ENCODE data around the gene NKX2-1. TPM values are rescaled to one million over a fixed set of nuclear protein-coding genes. Genes with fewer than 3 reads are reported as not detected.
"Not testable (repeated sequence)": the region's sequence is repeated elsewhere in the genome, so short reads cannot be mapped to it uniquely, and the experiment has no call there.

NKX2-1 gene
- total and polyA plus RNA-seq, 3 donors from 2014 or later: 0.43 to 0.79 TPM; not detected in 1

GRCh38 chr14:36493761-36494160 is 26.3 kb downstream of the NKX2-1 start:
- no peak overlapping the region for H3K4me3 ChIP-seq
- no peak for DNase-seq
- no peaks in the 10 kb centered on the region for H3K36me3 ChIP-seq (ENCODE audit: low read depth, missing control alignments)
- H3K27me3 ChIP-seq: no peaks in the 10 kb centered on the region
- no peak overlapping the region for H3K27ac ChIP-seq
- TF ChIP-seq CTCF (IDR thresholded peaks at IDR 0.05): no peak
- TF ChIP-seq POLR2A (IDR thresholded peaks at IDR 0.05): no peak
- no peaks in the 10 kb centered on the region for H3K4me1 ChIP-seq
- intact Hi-C loops (cut with DNase I; ENCODE audit: low total_unique reads): no loop called here
- WGBS, 2 donors: 34 to 44% methylated on average over 3 of the region's 3 CpGs
- H3K9me3 ChIP-seq: no peaks in the 10 kb centered on the region

DNA sequence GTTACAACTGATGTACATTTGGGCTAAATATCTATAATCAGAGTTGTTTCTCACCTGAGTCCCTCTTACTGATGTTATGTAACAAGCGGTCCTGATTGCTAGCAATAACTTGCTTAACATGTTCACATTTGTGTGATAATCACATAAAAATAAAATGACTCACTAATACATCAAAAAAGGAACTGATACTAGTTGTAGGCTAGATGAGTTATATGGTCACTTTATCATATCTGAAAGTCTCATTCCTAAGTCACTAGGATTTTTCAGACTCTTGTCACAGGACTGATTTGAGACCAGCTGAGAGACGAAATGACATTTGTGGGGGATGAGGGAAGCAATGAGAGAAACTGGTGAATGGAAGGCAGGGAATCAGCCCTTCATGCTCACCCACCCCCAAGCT is 34.3 kb downstream of the NKX2-1 start:
- Histone ChIP-seq H3K9me3 (no peaks in the 10 kb centered on the region), H3K4me3 (no peak overlapping the region), H3K36me3 (ENCODE audit: low read depth, missing control alignments) (no peaks in the 10 kb centered on the region), H3K27ac (no peak overlapping the region), H3K27me3 (no peaks in the 10 kb centered on the region), H3K4me1 (no peaks in the 10 kb centered on the region)
- no peak for DNase-seq
- TF ChIP-seq CTCF (IDR thresholded peaks at IDR 0.05) (no peak), POLR2A (IDR thresholded peaks at IDR 0.05) (no peak)
- 82 to 84% methylated on average over 2 of the region's 2 CpGs for WGBS, 2 donors
- intact Hi-C loops (cut with DNase I; ENCODE audit: low total_unique reads): no loop called here

DNA sequence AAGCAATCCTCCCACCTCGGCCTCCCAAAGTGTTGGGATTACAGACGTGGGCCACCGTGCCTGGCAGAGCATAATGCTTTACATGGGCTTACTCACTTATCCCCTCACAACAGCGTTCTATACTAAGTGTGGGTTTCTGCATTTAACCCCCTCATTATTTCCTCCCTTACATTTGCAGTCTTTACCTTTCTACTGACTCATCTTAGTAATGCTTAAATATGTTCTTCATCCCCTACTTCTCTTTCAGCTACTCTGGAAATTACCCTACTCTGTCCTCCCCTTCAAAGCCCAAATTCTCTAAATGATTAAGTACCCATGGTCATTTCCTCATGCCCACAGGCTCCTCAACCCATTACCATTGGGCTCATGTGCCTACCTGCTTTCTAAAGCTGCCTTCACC is 40.7 kb downstream of the NKX2-1 start:
- Histone ChIP-seq H3K27ac (no peak overlapping the region), H3K36me3 (ENCODE audit: low read depth, missing control alignments) (no peaks in the 10 kb centered on the region), H3K4me3 (no peak overlapping the region), H3K4me1 (no peaks in the 10 kb centered on the region), H3K9me3 (no peaks in the 10 kb centered on the region), H3K27me3 (no peaks in the 10 kb centered on the region)
- DNase-seq: no peak
- 82 to 88% methylated on average over 4 of the region's 4 CpGs for WGBS, 2 donors
- TF ChIP-seq CTCF (IDR thresholded peaks at IDR 0.05): no peak
- TF ChIP-seq POLR2A (IDR thresholded peaks at IDR 0.05): no peak
- intact Hi-C loops (cut with DNase I; ENCODE audit: low total_unique reads): no loop called here

GRCh38 chr14:36478782-36479181 is 41.2 kb downstream of the NKX2-1 start:
- no peaks in the 10 kb centered on the region for H3K36me3 ChIP-seq (ENCODE audit: low read depth, missing control alignments)
- H3K4me1 ChIP-seq: no peaks in the 10 kb centered on the region
- no peaks in the 10 kb centered on the region for H3K9me3 ChIP-seq
- no peaks in the 10 kb centered on the region for H3K27me3 ChIP-seq
- H3K4me3 ChIP-seq: no peak overlapping the region
- H3K27ac ChIP-seq: no peak overlapping the region
- no peak for TF ChIP-seq CTCF (IDR thresholded peaks at IDR 0.05)
- TF ChIP-seq POLR2A (IDR thresholded peaks at IDR 0.05): no peak
- WGBS, 2 donors: 0% methylated on average over 1 of the region's 1 CpG
- intact Hi-C loops (cut with DNase I; ENCODE audit: low total_unique reads): no loop called here
- no peak for DNase-seq

DNA sequence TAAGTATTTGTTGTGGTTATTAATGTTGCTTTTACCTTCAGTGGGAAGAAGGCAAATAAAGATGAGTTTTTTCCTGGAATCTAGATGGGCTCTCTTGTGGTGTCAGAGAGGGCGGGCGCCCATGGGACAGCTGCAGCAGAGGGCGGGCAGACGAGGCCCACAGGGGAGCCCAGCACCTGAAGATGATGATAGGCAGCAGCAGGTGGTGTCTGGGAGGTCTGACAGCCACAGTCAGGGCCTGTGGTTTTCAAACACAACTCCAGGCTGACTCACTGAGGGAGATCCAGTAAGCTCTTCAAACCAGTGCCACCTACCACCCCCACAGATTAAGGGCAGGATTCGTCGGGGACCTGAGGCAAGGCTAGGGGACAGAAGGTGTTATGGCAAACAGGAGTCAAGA is 42.8 kb downstream of the NKX2-1 start:
- Histone ChIP-seq H3K4me3 (no peak overlapping the region), H3K27me3 (no peaks in the 10 kb centered on the region), H3K27ac (no peak overlapping the region), H3K9me3 (no peaks in the 10 kb centered on the region), H3K4me1 (no peaks in the 10 kb centered on the region), H3K36me3 (ENCODE audit: low read depth, missing control alignments) (no peaks in the 10 kb centered on the region)
- WGBS, 2 donors: 84 to 85% methylated on average over 6 of the region's 6 CpGs
- TF ChIP-seq POLR2A (IDR thresholded peaks at IDR 0.05): no peak
- TF ChIP-seq CTCF (IDR thresholded peaks at IDR 0.05): no peak
- intact Hi-C loops (cut with DNase I; ENCODE audit: low total_unique reads): no loop called here
- DNase-seq: no peak

GRCh38 chr14:36476061-36476460 is 44.0 kb downstream of the NKX2-1 start:
- H3K4me1 ChIP-seq; H3K9me3 ChIP-seq; intact Hi-C loops (cut with DNase I; ENCODE audit: low total_unique reads); H3K4me3 ChIP-seq; H3K27me3 ChIP-seq; H3K36me3 ChIP-seq (ENCODE audit: low read depth, missing control alignments); DNase-seq; H3K27ac ChIP-seq: not testable (repeated sequence)
- 87% methylated on average over 7 of the region's 7 CpGs for WGBS, 2 donors

Measured in testis (tissue), 3 donors.